Measurements from ENCODE around the gene AEBP2.
A peak's percentile ranks its signal among the peaks of the same experiment; 100 is the strongest.
"Not testable (repeated sequence)": the region's sequence is repeated elsewhere in the genome, so short reads cannot be mapped to it uniquely, and the experiment has no call there.

The AEBP2 gene

DNA sequence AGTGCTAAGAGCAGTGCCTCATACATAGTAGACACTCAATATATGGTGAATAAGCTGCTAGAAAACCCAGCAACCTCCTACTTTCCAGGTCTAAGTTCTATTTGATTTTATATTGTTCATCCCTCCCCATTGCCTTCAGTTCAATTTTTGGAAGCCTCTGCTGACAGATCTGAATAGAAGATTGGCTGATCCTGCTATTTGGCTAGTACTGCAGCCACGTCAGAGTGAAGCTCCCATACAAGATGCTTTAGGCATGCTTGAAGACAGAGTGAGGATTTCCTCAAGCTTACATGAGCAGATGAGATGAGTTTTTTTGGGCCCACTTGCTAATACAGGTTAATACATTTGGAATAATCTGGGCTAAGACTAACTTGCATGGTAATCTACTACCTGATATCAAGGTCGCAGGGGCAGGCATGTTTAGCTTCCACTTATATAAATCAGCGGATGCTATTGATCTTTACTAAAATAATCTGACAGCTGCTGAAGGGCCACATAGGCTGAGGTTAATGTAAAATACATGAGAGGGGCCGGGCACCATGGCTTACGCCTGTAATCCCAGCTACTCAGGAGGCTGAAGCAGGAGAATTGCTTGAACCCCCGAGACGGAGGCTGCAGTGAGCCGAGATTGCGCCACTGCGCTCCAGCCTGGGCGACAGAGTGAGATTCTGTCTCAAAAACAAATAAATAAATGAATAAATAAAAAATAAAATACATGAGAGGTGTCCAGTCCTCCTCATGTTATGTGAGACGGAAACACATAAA lies 15.9 kb upstream of the AEBP2 start:
- no peak for ATAC-seq

GRCh38 chr12:19428246-19428645 lies 11.0 kb upstream of the AEBP2 start:
- ATAC-seq = no peak

DNA sequence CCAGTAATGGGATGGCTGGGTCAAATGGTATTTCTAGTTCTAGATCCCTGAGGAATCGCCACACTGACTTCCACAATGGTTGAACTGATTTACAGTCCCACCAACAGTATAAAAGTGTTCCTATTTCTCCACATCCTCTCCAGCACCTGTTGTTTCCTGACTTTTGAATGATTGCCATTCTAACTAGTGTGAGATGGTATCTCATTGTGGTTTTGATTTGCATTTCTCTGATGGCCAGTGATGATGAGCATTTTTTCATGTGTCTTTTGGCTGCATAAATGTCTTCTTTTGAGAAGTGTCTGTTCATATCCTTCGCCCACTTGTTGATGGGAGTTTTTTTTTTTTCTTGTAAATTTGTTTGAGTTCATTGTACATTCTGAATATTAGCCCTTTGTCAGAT lies 9.8 kb upstream of the AEBP2 start:
- ATAC-seq = not testable (repeated sequence)

GRCh38 chr12:19430988-19431387 lies 8.3 kb upstream of the AEBP2 start:
- no peak for ATAC-seq

- peak; percentile 90 to 91 for ATAC-seq
Measured at GRCh38 chr12:19431407-19432308, 7.6 kb upstream of the AEBP2 start.

DNA sequence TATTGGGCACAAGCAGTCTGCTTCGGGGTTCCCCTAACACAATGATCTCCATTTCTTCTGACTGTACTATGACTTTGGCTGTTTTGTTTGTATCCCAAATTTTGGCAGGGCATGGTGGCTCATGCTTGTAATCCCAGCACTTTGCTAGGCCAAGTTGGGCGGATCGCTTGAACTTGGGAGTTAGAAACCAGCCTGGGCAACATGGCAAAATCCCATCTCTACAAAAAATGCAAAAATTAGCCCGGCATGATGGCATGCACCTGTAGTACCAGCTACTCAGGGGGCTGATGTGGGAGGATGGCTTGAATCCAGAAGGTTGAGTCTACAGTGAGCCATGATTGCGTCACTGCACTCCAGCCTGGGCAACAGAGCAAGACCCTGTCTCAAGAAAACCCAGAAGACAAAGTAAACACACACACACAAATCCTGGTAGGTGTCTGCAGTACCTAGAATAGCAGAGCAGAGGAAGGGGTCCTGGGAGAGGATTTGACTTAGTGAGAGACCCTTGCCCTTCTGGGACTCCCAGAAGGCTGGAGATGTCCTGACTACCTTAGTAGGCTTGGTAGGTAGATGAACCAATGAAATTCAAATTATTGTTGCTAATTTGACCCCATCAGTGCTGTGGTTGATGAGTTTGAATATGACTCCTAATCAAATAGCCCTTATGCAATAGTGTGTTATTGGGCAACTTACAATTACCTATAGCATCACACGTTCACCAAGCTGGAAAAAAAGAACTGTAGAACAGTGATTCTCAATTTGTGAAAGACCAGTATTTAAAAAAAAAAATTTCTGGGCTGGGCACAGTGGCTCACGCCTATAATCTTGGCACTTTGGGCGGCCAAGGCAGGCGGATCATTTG lies 6.8 kb upstream of the AEBP2 start:
- no peak for ATAC-seq

GRCh38 chr12:19434538-19434937 lies 4.8 kb upstream of the AEBP2 start:
- ATAC-seq = no peak

DNA sequence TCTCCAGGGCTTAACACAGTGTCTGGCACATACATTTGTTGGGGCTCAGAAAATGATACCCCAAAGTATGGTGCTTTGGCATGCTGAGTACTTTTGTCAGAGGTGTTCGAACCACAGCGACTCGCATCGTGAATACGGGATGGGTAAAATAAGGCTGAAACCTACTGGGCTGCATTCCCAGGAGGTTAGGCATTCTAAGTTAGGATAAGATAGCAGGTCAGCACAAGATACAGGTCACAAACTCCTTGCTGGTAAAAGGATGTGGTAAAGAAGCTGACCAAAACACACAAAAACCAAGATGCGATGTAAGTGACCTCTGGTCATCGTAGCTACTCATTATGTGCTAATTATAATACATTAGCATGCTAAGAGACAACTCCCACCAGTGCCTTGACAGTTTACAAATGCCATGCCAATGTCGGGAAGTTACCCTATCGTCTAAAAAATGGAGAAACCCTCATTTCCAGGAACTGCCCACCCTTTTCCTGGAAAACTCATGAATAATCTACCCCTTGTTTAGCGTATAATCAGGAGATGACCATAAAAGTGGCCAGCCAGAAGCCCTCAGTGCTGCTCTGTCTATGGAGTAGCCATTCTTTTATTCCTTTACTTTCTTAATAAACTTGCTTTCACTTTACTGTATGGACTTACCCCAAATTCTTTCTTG lies 3.3 kb upstream of the AEBP2 start:
- ATAC-seq = no peak

DNA sequence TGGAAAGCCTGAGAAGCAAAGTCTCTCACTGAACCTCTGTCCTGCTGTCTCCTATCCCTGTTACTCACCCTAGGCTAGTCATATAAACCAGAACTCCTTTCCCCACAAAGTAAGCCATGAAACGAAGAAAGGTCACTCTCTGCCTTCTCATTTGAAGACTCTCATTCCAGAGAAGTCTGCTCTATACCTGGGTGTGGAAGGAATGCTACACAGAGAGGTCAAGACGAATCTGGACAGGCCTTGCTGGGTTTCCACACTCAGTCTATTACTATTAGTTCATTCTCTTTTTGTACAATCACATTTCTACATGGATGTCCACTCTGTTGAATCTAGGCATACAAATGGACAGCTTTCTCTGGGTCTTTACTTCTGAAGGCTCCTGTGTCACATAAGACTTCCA lies 2.4 kb upstream of the AEBP2 start:
- ATAC-seq = no peak

- ATAC-seq = no peak
Measured at GRCh38 chr12:19437996-19438395, 1.3 kb upstream of the AEBP2 start.

- peak; percentile 26 to 27 for ATAC-seq
Measured at GRCh38 chr12:19440019-19440858, 947 bp downstream of the AEBP2 start.

DNA sequence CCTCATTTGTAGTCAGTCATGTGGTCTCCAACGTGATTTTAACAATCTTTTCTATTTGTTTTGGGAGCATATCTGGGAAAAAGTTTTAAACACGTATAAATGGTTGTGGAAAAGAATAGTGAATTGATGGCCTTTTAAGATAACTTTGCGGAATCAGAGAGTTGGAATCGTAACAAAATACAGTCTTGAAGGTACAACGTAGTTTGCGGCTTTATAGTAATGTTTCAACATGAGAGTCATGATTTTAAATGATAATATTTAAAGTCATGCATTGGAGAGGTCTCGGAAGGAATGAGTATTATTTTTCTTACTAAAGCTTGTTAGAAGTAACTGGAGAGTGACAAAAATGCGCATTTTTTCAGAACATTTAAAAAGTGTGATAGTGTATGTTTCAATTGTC lies 1.6 kb downstream of the AEBP2 start:
- peak in 1 of 2 donors; percentile 14 for ATAC-seq

DNA sequence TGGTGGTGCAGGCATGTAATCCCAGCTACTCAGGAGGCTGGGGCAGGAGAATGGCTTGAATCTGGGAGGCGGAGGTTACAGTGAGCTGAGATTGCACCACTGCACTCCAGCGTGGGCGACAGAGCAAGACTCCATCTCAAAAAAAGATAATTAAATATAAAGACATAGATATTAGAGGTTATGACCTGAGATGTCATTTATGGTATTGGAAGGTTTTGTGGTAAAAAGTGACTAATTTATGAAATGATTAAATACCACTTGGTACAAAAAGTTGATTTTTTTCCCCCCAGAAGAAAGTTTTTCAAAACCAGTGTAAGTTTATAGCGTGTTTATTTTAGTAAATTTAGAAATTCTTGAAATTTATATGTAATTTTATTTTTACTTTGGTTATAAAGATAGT lies 4.3 kb downstream of the AEBP2 start:
- ATAC-seq = no peak

DNA sequence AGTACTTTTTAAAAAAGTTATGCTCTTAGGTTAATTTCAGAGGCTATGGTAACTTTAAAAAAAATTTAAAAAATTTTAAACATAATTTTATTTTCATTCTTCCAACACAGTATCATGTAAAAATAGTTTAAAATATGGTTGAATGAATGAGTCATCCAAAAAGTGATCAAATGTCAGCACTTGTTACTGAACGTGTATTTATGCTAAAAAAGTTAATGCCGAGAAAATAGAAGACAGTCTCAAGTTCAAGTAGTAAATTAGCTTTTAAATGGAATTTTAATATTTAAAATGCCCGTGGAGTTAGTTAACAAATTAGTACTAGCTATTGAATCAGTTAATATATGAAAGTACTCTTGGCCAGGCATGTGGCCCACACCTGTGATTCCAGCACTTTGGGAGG lies 4.8 kb downstream of the AEBP2 start:
- no peak for ATAC-seq

DNA sequence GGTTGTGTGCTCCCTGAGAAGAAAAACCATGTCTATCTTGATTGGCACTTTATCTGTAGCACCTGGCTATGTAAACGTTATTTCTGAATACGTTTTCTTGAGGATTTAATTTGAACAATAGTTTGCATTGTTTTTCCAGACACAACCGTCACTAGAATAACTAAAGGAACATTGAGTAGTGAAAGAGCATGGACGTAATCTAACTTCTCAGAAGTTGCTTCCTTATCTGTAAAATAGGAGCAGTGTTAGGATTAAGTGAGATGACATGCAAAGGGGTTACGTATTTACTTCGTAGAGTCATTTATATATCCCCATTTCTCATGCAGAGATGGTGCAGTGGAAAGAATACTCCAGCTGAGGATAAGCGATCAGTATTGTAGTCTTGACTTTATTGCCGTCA lies 8.1 kb downstream of the AEBP2 start:
- ATAC-seq = no peak

DNA sequence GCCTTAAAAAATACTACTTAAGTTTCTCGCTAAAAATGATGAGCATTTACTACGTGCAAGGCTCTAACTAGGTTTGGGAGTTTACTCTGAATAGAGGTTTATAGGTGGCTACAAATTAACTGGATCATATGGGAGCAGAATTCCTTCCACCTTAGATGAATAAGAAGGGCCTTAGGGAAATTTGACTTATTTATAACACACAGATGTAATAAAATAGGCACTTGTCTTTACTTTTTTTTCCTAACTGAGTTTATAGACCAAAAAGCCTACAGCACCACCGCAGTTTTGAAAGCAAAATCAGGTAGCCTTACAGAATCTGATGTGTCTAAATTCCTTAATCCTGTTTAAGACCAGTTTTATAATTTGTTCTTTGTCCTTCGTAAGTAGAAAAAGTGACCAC lies 10.5 kb downstream of the AEBP2 start:
- no peak for ATAC-seq

GRCh38 chr12:19450362-19450761 lies 11.1 kb downstream of the AEBP2 start:
- ATAC-seq = peak in 1 of 2 donors; percentile 30

GRCh38 chr12:19451196-19451595 lies 11.9 kb downstream of the AEBP2 start:
- no peak for ATAC-seq

GRCh38 chr12:19453961-19454360 lies 14.7 kb downstream of the AEBP2 start:
- no peak for ATAC-seq

DNA sequence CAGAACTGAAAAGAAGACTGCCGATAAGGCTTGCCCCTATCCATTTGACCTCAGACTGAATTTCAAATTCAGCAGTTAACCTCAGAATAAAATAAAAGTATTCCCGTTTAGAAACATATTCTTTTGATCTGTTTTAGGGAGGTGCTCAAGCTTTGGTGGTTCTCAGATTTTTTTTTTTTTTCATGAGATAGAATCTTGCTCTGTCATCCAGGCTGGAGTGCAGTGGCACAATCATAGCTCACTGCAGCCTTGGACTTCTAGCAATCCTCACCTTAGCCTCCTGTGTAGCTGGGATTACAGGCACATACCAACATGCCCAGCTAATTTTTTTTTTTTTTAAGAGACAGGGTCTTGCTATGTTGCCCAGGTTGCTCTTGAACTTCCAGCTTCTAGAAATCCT lies 15.5 kb downstream of the AEBP2 start:
- ATAC-seq = no peak

DNA sequence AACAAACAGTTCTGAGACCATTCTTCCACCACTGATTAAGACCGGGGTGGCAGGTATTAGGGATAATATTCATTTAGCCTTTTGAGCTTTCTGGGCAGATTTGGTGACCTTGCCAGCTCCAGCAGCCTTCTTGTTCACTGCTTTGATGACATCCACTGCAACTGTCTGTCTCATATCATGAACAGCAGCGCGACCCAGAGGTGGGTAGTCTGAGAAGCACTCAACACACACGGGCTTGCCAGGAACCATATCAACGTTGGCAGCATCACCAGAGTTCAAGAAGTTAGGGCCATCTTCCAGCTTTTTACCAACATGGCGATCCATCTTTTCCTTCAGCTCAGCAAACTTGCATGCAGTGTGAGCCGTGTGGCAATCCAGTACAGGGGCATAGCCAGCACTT lies 16.9 kb downstream of the AEBP2 start:
- ATAC-seq = no peak

- ATAC-seq = no peak
Measured at GRCh38 chr12:19457561-19457960, 18.3 kb downstream of the AEBP2 start.

All from activated CD4-positive, CD25-positive, alpha-beta regulatory T cell treated with anti-CD3 and anti-CD28 coated beads, Interleukin-2, amount 50 U/mL, for 24 hours (primary cell).